Trophoblast cell (in vitro differentiated cells and primary cell): ENCODE measurements around the gene TPX2.
"Not testable (repeated sequence)": the region's sequence is repeated elsewhere in the genome, so short reads cannot be mapped to it uniquely, and the experiment has no call there.

ENCODE experiments used
- DNase-seq, 2 donors: peaks; one replicate each; pipeline ENCODE4 v3.0.0-alpha.2; 2016
- H2AFZ ChIP-seq: 2 replicates; pipeline ENCODE4 v1.6.1; 2013; ENCODE audit warnings: low read length, moderate library complexity, mild to moderate bottlenecking; ENCODE audit not compliant: insufficient read depth, poor library complexity
- H2AK5ac ChIP-seq: 2 replicates; pipeline ENCODE4 v1.6.1; 2013; ENCODE audit warnings: mild to moderate bottlenecking, low read length
- H2BK120ac ChIP-seq: 2 replicates; pipeline ENCODE4 v1.6.1; 2013; ENCODE audit warnings: low read length, mild to moderate bottlenecking, moderate library complexity; ENCODE audit not compliant: insufficient read depth, poor library complexity
- H2BK12ac ChIP-seq: 2 replicates; pipeline ENCODE4 v1.6.1; 2013; ENCODE audit warnings: mild to moderate bottlenecking, low read length, moderate library complexity
- H2BK5ac ChIP-seq: 2 replicates; pipeline ENCODE4 v1.6.1; 2013; ENCODE audit warnings: low read length, low read depth, moderate library complexity, mild to moderate bottlenecking; ENCODE audit not compliant: poor library complexity
- H3K14ac ChIP-seq: 2 replicates; pipeline ENCODE4 v1.6.1; 2013; ENCODE audit warnings: mild to moderate bottlenecking, low read length
- H3K18ac ChIP-seq: 2 replicates; pipeline ENCODE4 v1.6.1; 2013; ENCODE audit warnings: mild to moderate bottlenecking, low read length
- H3K23ac ChIP-seq: 2 replicates; pipeline ENCODE4 v1.6.1; 2013; ENCODE audit warnings: low read length
- H3K27ac ChIP-seq: 2 replicates; pipeline ENCODE4 v1.5.1; 2013; ENCODE audit warnings: low read depth, mild to moderate bottlenecking, inconsistent platforms, low read length, moderate library complexity
- H3K27me3 ChIP-seq: 2 replicates; pipeline ENCODE4 v1.6.1; 2013; ENCODE audit warnings: inconsistent platforms, mild to moderate bottlenecking, low read length, moderate library complexity; ENCODE audit not compliant: insufficient read depth
- H3K36me3 ChIP-seq, 2 experiments: 1 replicate in 1 of 2; 2 replicates in 1 of 2; pipeline ENCODE4 v1.6.1; 2013; ENCODE audit warnings: low read length in 2 of 2, mild to moderate bottlenecking in 2 of 2, moderate library complexity in 1 of 2; ENCODE audit not compliant: insufficient read depth in 2 of 2, control insufficient read depth in 1 of 2
- H3K4ac ChIP-seq: 2 replicates; pipeline ENCODE4 v1.6.1; 2013; ENCODE audit warnings: low read depth, mild to moderate bottlenecking, low read length, moderate library complexity
- H3K4me1 ChIP-seq, 2 experiments: 1 replicate in 1 of 2; 2 replicates in 1 of 2; pipeline ENCODE4 v1.6.1; 2013; ENCODE audit warnings: low read length in 2 of 2, mild to moderate bottlenecking in 2 of 2, moderate library complexity in 1 of 2; ENCODE audit not compliant: insufficient read depth in 2 of 2, control insufficient read depth in 1 of 2
- H3K4me2 ChIP-seq: 2 replicates; pipeline ENCODE4 v1.6.1; 2013; ENCODE audit warnings: inconsistent platforms, mild to moderate bottlenecking, low read length, moderate library complexity
- H3K4me3 ChIP-seq: 2 replicates; pipeline ENCODE4 v1.5.1; 2013; ENCODE audit warnings: mild to moderate bottlenecking, low read depth, low read length, inconsistent platforms
- H3K79me1 ChIP-seq: one replicate; pipeline ENCODE4 v1.6.1; 2013; ENCODE audit warnings: low read length
- H3K79me2 ChIP-seq: 2 replicates; pipeline ENCODE4 v1.6.1; 2013; ENCODE audit warnings: low read length, mild to moderate bottlenecking; ENCODE audit not compliant: control insufficient read depth, insufficient read depth, poor library complexity
- H3K9ac ChIP-seq: 2 replicates; pipeline ENCODE4 v1.6.1; 2013; ENCODE audit warnings: mild to moderate bottlenecking, low read length
- H3K9me3 ChIP-seq: 2 replicates; pipeline ENCODE4 v1.6.1; 2013; ENCODE audit warnings: low read depth, mild to moderate bottlenecking, control low read depth, inconsistent platforms, low read length; ENCODE audit not compliant: insufficient read depth
- H4K12ac ChIP-seq: 2 replicates; pipeline ENCODE4 v1.6.1; 2013; ENCODE audit warnings: low read depth, mild to moderate bottlenecking, low read length, moderate library complexity
- H4K8ac ChIP-seq: 2 replicates; pipeline ENCODE4 v1.6.1; 2013; ENCODE audit warnings: low read depth, mild to moderate bottlenecking, low read length, moderate library complexity
- H4K91ac ChIP-seq: one replicate; pipeline ENCODE4 v1.6.1; 2013; ENCODE audit warnings: low read depth, mild to moderate bottlenecking, low read length, moderate library complexity
- WGBS: extraction: QIAGEN DNeasy Blood & Tissue Kit; methylation state at CpG from one replicate; pipeline ENCODE4 v1.1.7; 2013; ENCODE audit warnings: missing lambda C conversion rate; ENCODE audit not compliant: insufficient read length, insufficient coverage; ENCODE audit errors: extremely low coverage; 5-methylcytosine and 5-hydroxymethylcytosine counted together

The TPX2 gene

DNA sequence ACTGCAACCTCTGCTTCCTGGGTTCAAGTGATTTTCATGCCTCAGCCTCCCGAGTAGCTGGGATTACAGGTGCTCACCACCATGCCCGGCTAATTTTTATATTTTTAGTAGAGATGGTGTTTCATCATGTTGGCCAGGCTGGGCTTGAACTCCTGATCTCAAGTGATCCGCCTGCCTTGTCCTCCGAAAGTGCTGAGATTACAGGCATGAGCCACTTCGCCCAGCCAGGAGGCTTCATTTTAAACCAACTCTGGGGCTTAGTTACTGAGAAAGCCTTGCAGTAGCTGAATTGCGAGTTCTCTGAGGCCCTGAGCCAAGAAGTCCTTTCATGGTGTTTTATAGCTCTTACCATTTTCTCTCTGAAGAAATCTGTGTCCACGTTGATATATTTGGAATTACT is 75.1 kb downstream of the TPX2 start:
- H3K36me3 ChIP-seq, H3K79me2 ChIP-seq, H2AK5ac ChIP-seq, H3K4me3 ChIP-seq, H3K4me2 ChIP-seq, H3K14ac ChIP-seq, H3K4me1 ChIP-seq, H3K9ac ChIP-seq, H4K12ac ChIP-seq, DNase-seq, H3K27me3 ChIP-seq, H2BK120ac ChIP-seq, H4K91ac ChIP-seq, H3K9me3 ChIP-seq, H3K79me1 ChIP-seq, H3K27ac ChIP-seq, H3K4ac ChIP-seq, H2BK12ac ChIP-seq, H4K8ac ChIP-seq, H3K23ac ChIP-seq, H2AFZ ChIP-seq, H3K18ac ChIP-seq, H2BK5ac ChIP-seq: not testable (repeated sequence)
- WGBS: no CpG with 5 or more reads among the region's 7 CpGs

DNA sequence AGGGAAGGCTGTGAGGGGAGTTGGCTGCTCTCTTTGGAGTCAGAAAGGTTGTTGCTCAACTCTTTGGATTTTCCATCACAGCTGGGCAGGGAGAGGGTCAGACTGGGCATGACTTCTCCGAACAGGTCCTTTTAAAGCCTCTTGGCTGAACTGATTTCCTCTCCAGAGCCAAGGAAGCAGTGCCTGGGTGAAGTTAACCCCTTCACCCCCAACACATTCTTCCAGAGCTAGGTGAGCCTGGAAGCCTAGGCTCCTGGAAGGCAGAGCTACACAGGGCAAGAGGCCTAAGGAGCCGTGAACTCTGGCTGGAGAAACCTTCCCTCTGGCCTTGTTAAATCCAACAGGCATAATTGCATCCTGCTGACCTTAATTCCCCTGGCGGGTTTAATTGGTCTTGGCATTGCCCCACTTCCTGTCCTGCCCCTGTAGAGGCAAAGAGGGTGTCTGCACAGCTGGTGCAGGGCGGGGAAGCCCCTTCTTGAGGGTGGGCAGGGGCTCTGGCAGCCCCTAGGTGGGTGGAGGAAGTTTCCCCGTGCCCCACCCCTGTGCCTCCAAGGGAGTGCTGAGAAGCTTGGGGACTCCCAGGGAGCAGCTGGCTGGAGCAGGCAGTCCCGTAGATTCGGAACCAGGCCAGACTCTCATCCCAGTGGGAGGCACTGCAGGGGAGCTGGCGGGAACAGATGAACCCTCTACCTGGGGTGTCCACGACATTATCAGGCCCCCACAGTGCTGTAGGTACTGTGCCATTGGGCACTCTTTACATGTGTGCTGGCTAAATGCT is 76.5 kb downstream of the TPX2 start:
- Histone ChIP-seq H3K14ac (no peak overlapping the region), H3K4me1 (peaks cover 4 to 8% of the 10 kb centered on the region in 2 experiments), H3K36me3 (no peaks in the 10 kb centered on the region), H3K27ac (no peak overlapping the region), H2AFZ (no peak overlapping the region), H4K12ac (no peak overlapping the region), H4K8ac (no peak overlapping the region), H3K27me3 (no peaks in the 10 kb centered on the region), H2AK5ac (no peak overlapping the region), H4K91ac (no peak overlapping the region), H3K79me1 (no peaks in the 10 kb centered on the region), H3K4me3 (no peak overlapping the region), H3K9me3 (no peaks in the 10 kb centered on the region), H2BK5ac (no peak overlapping the region), H3K4ac (no peak overlapping the region), H3K4me2 (no peak overlapping the region), H3K79me2 (no peaks in the 10 kb centered on the region), H2BK120ac (no peak overlapping the region), H3K18ac (no peak overlapping the region), H2BK12ac (no peak overlapping the region), H3K9ac (no peak overlapping the region), H3K23ac (no peak overlapping the region)
- WGBS: no CpG with 5 or more reads among the region's 9 CpGs
- DNase-seq: no peak

DNA sequence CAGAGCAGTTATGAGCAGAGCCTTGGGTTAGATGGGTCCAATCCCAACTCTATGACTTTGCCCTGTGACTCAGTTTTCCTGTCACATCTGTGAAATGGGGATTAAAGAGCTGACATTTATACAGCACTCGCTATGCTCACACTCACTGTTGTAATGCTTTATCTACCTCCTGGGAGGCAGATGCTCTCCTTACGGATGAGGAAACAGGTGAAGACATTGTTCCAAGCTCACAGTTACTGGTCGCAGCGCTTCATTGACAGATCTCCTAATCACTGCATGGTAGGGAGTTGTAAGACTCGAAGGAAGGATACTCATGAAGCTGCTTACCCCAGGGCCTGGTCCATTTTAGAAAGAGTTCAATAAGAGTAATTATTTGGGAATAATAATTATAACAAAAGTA is 77.1 kb downstream of the TPX2 start:
- no peaks in the 10 kb centered on the region for H3K79me1 ChIP-seq
- H3K27ac ChIP-seq: no peak overlapping the region
- no peak overlapping the region for H4K8ac ChIP-seq
- no peaks in the 10 kb centered on the region for H3K9me3 ChIP-seq
- no peak overlapping the region for H3K4me3 ChIP-seq
- no peak overlapping the region for H3K14ac ChIP-seq
- no peaks in the 10 kb centered on the region for H3K27me3 ChIP-seq
- H2BK12ac ChIP-seq: no peak overlapping the region
- peaks cover 4 to 8% of the 10 kb centered on the region in 2 experiments for H3K4me1 ChIP-seq
- no peak overlapping the region for H2AFZ ChIP-seq
- DNase-seq: no peak
- H3K9ac ChIP-seq: no peak overlapping the region
- no peak overlapping the region for H3K4me2 ChIP-seq
- no peak overlapping the region for H4K91ac ChIP-seq
- H3K18ac ChIP-seq: no peak overlapping the region
- no peak overlapping the region for H2BK120ac ChIP-seq
- H2AK5ac ChIP-seq: no peak overlapping the region
- WGBS: no CpG with 5 or more reads among the region's 5 CpGs
- no peaks in the 10 kb centered on the region for H3K36me3 ChIP-seq
- H2BK5ac ChIP-seq: no peak overlapping the region
- no peak overlapping the region for H3K23ac ChIP-seq
- H3K79me2 ChIP-seq: no peaks in the 10 kb centered on the region
- no peak overlapping the region for H4K12ac ChIP-seq
- H3K4ac ChIP-seq: no peak overlapping the region

DNA sequence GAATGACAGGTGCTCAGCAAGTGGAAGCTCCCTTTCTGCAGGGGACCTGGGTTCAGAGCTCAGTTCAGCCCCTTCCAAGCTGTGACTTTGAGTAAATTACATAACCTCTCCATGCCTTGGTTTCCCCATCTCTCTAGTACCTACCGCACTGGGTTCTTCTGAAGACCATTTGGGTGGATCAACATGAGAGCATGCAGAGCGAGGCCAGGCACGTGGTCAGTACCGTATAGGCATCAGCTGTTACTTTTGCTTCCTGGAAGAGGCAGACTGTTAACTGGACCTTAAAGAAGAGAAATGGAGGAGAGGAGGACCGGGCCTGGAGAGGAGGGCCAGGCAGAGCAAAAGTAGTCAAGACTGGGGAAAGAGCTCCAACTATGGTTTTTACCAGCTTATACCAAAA is 78.4 kb downstream of the TPX2 start:
- WGBS: no CpG with 5 or more reads among the region's 5 CpGs
- H2AK5ac ChIP-seq: no peak overlapping the region

More for the DNA sequence above, 78.4 kb downstream of the TPX2 start:
- no peaks in the 10 kb centered on the region for H3K79me2 ChIP-seq
- H4K8ac ChIP-seq: no peak overlapping the region
- H3K36me3 ChIP-seq: no peaks in the 10 kb centered on the region
- no peak for DNase-seq
- H3K4ac ChIP-seq: no peak overlapping the region
- H3K4me2 ChIP-seq: no peak overlapping the region
- no peak overlapping the region for H2AFZ ChIP-seq
- no peak overlapping the region for H3K27ac ChIP-seq
- no peak overlapping the region for H4K91ac ChIP-seq
- H4K12ac ChIP-seq: no peak overlapping the region
- no peak overlapping the region for H3K14ac ChIP-seq
- no peaks in the 10 kb centered on the region for H3K9me3 ChIP-seq
- no peaks in the 10 kb centered on the region for H3K27me3 ChIP-seq
- H2BK5ac ChIP-seq: no peak overlapping the region
- no peak overlapping the region for H3K4me3 ChIP-seq
- peaks cover 0 to 2% of the 10 kb centered on the region in 2 experiments for H3K4me1 ChIP-seq
- H3K18ac ChIP-seq: no peak overlapping the region
- H3K9ac ChIP-seq: no peak overlapping the region
- H3K79me1 ChIP-seq: no peaks in the 10 kb centered on the region
- no peak overlapping the region for H2BK12ac ChIP-seq
- no peak overlapping the region for H3K23ac ChIP-seq
- no peak overlapping the region for H2BK120ac ChIP-seq
